Hypothalamus (tissue), 51 donors: ENCODE data around the gene DCHS2.

Experiments
- DNase-seq, 51 donors: peaks; one replicate each; lab custom pipeline; 2025; lab: John Stamatoyannopoulos, UW

DCHS2 gene

GRCh38 chr4:154490234-154490582 is 1.4 kb downstream of the DCHS2 start:
- no peak for DNase-seq

- DNase-seq: no peak
These were observed 1.9 kb downstream of the DCHS2 start for GRCh38 chr4:154489558-154490233.

- no peak for DNase-seq
These were observed 4.5 kb downstream of the DCHS2 start for GRCh38 chr4:154487145-154487544.

- no peak for DNase-seq
These were observed 6.3 kb downstream of the DCHS2 start for GRCh38 chr4:154485127-154485773.

GRCh38 chr4:154478547-154478946 is 13.1 kb downstream of the DCHS2 start:
- no peak for DNase-seq

GRCh38 chr4:154478128-154478527 is 13.5 kb downstream of the DCHS2 start:
- no peak for DNase-seq

- DNase-seq: no peak
These were observed 15.4 kb downstream of the DCHS2 start for GRCh38 chr4:154476232-154476631.

- no peak for DNase-seq
These were observed 15.8 kb downstream of the DCHS2 start for GRCh38 chr4:154475820-154476219.

GRCh38 chr4:154473497-154473896 is 18.1 kb downstream of the DCHS2 start:
- no peak for DNase-seq

- no peak for DNase-seq
These were observed 18.7 kb downstream of the DCHS2 start for GRCh38 chr4:154472858-154473257.

- DNase-seq: no peak
These were observed 19.9 kb downstream of the DCHS2 start for GRCh38 chr4:154471526-154472331.

- DNase-seq: no peak
These were observed 20.6 kb downstream of the DCHS2 start for GRCh38 chr4:154471032-154471431.

- no peak for DNase-seq
These were observed 23.7 kb downstream of the DCHS2 start for GRCh38 chr4:154467886-154468285.

GRCh38 chr4:154466336-154466735 is 25.3 kb downstream of the DCHS2 start:
- no peak for DNase-seq

- DNase-seq: no peak
These were observed 26.5 kb downstream of the DCHS2 start for GRCh38 chr4:154465085-154465484.

GRCh38 chr4:154464654-154465053 is 26.9 kb downstream of the DCHS2 start:
- no peak for DNase-seq

- no peak for DNase-seq
These were observed 29.4 kb downstream of the DCHS2 start for GRCh38 chr4:154462081-154462810.

GRCh38 chr4:154457471-154457870 is 34.1 kb downstream of the DCHS2 start:
- DNase-seq: no peak

- DNase-seq: no peak
These were observed 34.7 kb downstream of the DCHS2 start for GRCh38 chr4:154456889-154457288.

- no peak for DNase-seq
These were observed 35.4 kb downstream of the DCHS2 start for GRCh38 chr4:154456240-154456639.

- no peak for DNase-seq
These were observed 36.5 kb downstream of the DCHS2 start for GRCh38 chr4:154455111-154455510.
